Measurements from ENCODE around the gene WFDC5.

WFDC5 gene

DNA sequence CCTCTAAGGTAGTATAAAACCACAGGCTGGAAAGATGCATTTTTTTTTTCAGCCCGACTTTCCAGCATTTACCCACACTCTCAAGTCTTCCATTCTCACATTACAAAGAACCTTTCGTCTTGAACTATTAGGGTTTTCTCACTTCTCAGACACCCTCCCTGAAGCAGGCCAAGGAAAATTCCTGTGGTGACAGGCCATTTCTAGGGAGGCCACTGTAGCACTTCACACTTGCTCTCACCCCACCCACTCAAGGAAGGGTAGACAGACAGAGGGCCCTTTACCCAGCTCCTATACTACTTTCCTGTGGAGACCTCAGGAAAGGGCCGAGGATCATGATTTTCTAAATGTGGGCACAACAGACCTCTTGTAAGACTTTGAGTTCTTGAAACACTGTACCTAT lies 41.8 kb downstream of the WFDC5 start:
- in situ Hi-C loops (cut with HindIII; ENCODE audit: low pct_ligation_motif_present, low sequenced_read_pairs) = no loop called here
- TF ChIP-seq, protein P1, sequence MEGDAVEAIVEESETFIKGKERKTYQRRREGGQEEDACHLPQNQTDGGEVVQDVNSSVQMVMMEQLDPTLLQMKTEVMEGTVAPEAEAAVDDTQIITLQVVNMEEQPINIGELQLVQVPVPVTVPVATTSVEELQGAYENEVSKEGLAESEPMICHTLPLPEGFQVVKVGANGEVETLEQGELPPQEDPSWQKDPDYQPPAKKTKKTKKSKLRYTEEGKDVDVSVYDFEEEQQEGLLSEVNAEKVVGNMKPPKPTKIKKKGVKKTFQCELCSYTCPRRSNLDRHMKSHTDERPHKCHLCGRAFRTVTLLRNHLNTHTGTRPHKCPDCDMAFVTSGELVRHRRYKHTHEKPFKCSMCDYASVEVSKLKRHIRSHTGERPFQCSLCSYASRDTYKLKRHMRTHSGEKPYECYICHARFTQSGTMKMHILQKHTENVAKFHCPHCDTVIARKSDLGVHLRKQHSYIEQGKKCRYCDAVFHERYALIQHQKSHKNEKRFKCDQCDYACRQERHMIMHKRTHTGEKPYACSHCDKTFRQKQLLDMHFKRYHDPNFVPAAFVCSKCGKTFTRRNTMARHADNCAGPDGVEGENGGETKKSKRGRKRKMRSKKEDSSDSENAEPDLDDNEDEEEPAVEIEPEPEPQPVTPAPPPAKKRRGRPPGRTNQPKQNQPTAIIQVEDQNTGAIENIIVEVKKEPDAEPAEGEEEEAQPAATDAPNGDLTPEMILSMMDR (IDR thresholded peaks at IDR 0.05; ENCODE audit: low read depth, low read length, missing control alignments) = no peak
- peaks cover 16% of the 10 kb centered on the region for H3K36me3 ChIP-seq (replicated peaks)
- no peak overlapping the region for H3K4me3 ChIP-seq (ENCODE audit: low read depth, low read length)
- H3K27me3 ChIP-seq (replicated peaks) = no peaks in the 10 kb centered on the region
- DNase-seq = no peak
- H3K27ac ChIP-seq = no peak overlapping the region

DNA sequence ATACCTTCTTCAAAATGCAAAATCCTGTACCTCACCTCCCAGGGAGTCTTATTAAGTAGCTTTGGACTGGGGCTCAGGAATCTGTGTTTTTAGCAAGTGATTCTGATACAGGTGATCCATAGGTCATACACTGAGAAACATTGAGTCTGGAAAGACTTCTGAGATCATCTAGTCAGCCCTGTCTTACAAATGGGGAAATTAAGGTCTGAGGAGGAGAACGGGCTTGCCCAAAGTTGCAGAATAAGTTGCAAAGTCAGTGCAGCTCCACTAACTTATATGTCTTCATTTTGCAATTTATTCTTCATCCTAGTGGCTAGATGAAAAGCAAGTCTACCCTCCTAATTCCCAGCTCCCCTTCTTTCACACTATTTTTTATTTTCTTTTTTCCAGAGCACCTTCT lies 42.9 kb downstream of the WFDC5 start:
- Histone ChIP-seq H3K27me3 (replicated peaks) (no peaks in the 10 kb centered on the region), H3K4me3 (ENCODE audit: low read depth, low read length) (no peak overlapping the region), H3K27ac (no peak overlapping the region), H3K36me3 (replicated peaks) (peaks cover 12% of the 10 kb centered on the region)
- in situ Hi-C loops (cut with HindIII; ENCODE audit: low pct_ligation_motif_present, low sequenced_read_pairs) = no loop called here
- TF ChIP-seq, protein P1 (IDR thresholded peaks at IDR 0.05; ENCODE audit: low read depth, low read length, missing control alignments) = no peak
- no peak for DNase-seq

DNA sequence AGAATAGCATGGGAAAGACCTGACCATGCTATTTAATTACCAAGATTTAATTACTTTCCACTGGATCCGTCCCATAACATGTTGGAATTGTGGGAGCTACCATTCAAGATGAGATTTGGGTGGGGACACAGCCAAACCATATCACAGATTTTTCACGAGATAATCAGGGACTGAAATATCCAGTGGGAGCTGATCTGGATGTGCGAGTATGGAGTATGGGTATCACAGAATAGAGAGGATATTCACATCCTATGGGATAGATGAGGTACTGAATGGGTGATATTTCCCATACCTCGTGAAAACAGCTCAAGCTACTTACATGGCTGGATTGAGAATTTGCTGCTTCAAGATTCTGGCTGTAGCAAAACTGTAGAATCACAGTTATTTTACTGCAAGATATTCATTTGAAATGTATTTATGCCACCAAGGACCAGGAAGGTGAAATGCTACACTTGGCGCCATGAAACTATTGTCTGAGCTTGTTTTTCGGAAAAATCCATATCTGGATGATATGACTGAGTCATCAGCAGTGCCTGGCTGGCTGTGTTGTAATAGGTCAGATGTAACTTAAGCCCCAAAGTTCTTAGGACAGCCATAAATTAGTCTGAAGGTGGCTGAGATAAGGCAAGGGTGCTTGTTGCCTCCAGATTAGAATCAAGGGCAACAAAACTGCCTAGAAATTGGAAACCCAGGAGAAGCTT lies 43.9 kb downstream of the WFDC5 start:
- in situ Hi-C loops (cut with HindIII; ENCODE audit: low pct_ligation_motif_present, low sequenced_read_pairs) = no loop called here
- H3K4me3 ChIP-seq (ENCODE audit: low read depth, low read length) = no peak overlapping the region
- TF ChIP-seq, protein P1 (IDR thresholded peaks at IDR 0.05; ENCODE audit: low read depth, low read length, missing control alignments) = no peak
- DNase-seq = peak; percentile 47
- no peaks in the 10 kb centered on the region for H3K27me3 ChIP-seq (replicated peaks)
- no peak overlapping the region for H3K27ac ChIP-seq
- peaks cover 9% of the 10 kb centered on the region for H3K36me3 ChIP-seq (replicated peaks)

DNA sequence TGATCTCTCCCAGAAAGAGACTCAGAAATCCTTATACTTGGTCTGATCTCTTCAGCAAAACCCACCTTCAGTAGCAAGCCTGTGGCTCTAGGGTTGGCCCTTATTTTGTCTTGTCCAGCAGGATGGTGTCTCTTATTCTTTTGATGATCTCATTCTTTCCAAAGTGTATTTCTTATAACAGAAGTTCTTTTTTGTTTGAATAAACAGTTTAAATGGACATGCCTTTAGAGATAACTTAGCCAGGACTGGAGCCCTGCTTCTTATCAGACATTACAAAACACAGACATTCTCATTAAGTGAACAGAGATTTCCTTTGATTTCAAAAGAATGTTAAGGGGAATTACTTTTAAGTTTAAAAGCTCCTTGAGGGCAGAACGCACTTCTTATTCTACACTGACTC lies 45.7 kb downstream of the WFDC5 start:
- Histone ChIP-seq H3K27ac (no peak overlapping the region), H3K27me3 (replicated peaks) (no peaks in the 10 kb centered on the region), H3K36me3 (replicated peaks) (no peaks in the 10 kb centered on the region), H3K4me3 (ENCODE audit: low read depth, low read length) (no peak overlapping the region)
- in situ Hi-C loops (cut with HindIII; ENCODE audit: low pct_ligation_motif_present, low sequenced_read_pairs) = no loop called here
- DNase-seq = no peak
- TF ChIP-seq, protein P1 (IDR thresholded peaks at IDR 0.05; ENCODE audit: low read depth, low read length, missing control alignments) = no peak

DNA sequence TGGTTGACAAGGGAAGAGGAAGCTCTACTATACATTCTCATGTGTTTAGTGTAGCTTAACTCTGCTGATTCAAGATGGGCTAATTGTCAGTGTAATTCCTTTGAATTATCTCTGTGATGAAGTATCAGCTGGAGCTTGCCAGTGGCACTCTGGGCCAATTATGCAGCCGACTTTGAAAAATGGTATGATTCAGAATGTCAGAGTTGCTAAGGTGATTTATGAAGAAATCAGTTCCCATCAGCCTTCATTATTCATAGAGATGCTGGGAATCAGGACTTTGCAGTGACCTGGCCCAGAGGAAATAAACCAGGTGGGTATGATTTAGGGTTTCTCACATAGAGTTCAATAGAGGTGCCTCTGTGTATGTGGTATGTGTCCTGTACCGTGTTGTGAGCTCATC lies 47.4 kb downstream of the WFDC5 start:
- in situ Hi-C loops (cut with HindIII; ENCODE audit: low pct_ligation_motif_present, low sequenced_read_pairs) = no loop called here
- no peak overlapping the region for H3K27ac ChIP-seq

More for the DNA sequence above, 47.4 kb downstream of the WFDC5 start:
- H3K27me3 ChIP-seq (replicated peaks) = no peaks in the 10 kb centered on the region
- DNase-seq = no peak
- H3K36me3 ChIP-seq (replicated peaks) = no peaks in the 10 kb centered on the region
- H3K4me3 ChIP-seq (ENCODE audit: low read depth, low read length) = no peak overlapping the region
- TF ChIP-seq, protein P1 (IDR thresholded peaks at IDR 0.05; ENCODE audit: low read depth, low read length, missing control alignments) = no peak

All from brain microvascular endothelial cell (primary cell).